SHP77 treated with DMSO at 0.1 percent for 48 hours (cell line): ENCODE results near the gene TUFM.
"Not testable (repeated sequence)": the region's sequence is repeated elsewhere in the genome, so short reads cannot be mapped to it uniquely, and the experiment has no call there.

ENCODE experiments used
- DNase-seq: peaks from one replicate; lab custom pipeline; 2025; lab: John Stamatoyannopoulos, UW

TUFM gene

GRCh38 chr16:28838558-28838918, 7.6 kb downstream of the TUFM start:
- DNase-seq, result no peak

- no peak for DNase-seq
Observed at GRCh38 chr16:28837672-28838557, 8.2 kb downstream of the TUFM start.

DNA sequence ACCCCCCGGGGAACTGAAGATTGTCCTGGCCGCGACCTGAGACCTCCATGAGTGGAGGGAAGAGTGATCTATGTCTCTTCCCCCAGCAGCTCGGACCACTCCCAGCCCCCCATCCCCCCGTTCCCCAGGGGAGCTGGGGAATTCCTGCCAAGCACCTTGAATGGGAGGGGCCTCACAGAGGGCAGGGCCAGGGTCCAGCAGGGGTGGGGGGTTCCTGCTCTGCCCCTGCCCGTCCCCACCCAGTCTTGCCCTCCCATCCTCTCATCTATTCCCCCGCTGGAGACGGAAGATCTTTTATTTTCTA, 9.4 kb downstream of the TUFM start:
- DNase-seq, result no peak

DNA sequence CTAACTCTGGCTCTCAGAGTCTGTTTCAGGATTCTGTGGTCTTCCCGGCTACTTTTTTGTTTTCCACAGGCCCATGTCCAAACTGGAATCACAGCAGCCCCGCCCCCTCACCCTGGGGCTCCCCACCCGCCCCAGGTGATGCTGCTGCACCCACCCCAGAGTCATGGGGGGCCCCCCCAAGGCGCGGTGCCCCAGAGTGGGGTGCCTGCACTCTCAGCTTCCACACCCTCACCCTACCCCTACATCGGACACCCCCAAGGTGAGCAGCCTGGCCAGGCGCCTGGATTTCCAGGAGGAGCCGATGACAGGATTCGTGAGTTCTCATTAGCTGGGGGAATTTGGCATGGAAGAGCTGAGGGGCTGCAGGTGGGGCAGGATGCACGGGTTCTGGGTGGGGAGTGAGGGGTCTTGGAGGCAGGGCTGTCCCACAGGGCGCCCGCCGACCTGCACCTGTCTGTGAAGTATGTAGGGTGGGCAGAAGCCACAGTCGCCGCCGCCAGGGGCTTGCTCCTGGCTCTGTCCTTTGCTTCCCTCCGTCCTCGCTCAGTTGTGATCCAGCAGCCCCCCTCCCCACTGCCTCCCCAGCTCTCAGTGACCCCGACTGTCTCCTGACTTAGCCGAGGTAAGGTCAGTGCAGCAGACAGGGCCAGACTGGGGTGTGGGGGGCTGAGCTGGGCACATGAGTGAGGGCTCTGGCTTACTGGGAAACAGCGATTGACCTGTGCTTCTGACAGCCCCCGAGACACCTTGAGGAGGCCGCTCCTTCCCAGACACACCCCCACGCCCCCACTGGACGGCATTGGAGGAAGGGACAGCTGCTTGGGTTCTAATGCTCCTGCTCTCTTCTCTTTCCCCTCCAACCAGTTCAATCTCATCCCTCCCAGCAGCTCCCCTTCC, 10.0 kb downstream of the TUFM start:
- no peak for DNase-seq

DNA sequence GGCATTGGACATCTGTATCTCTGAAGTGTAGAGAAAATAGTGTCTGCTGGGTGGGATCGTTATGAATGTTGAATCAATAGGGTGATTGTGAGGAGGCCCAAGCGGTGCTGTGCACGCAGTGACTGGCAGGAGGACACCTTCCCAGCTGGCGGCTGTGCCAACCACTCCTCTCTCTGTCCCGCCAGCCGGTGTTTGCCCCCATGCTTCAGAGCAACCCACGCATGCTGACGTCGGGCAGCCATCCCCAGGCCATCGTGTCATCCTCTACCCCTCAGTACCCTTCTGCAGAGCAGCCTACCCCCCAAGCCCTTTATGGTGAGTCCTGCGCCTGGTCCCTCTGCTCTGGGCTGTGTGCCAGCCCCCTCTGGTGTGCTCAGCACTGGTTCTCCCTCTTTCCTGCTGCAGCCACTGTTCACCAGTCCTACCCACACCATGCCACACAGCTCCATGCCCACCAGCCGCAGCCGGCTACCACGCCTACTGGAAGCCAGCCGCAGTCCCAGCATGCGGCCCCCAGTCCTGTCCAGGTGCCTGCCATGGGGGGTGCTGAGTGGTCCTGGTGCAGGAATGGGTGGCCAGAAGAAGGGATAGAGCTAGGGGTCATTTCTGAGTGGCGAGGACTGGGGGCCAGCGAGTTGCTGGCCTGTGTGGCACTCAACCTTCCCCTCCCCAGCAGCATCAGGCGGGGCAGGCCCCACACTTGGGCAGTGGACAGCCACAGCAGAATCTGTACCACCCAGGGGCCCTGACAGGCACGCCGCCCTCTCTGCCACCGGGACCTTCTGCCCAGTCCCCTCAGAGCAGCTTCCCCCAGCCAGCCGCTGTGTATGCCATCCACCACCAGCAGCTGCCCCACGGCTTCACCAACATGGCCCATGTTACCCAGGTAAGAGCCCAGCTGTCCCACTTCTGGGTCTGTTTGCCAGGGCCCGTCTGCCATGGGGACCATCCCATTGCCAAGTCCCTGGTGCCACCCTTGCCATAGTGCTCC, 11.0 kb downstream of the TUFM start:
- no peak for DNase-seq

- no peak for DNase-seq
Observed at GRCh38 chr16:28834349-28834748, 11.8 kb downstream of the TUFM start.

DNA sequence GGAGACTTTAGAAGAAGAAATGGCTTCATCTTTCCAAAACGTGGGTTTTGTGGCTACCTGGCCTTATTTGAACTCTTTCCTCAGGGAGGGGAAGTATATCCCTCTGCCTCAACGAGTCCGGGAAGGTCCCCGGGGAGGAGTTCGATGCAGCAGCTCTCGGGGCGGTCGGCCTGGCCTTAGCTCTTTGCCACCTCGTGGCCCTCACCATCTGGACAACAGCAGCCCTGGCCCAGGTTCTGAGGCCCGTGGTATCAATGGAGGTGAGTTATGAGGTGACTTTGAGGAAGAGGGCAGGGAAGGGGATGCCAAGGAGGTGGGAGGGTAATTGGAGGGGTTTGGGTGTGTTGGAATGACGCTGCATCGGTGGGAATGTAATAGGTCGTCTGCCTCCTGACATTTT, 15.6 kb downstream of the TUFM start:
- DNase-seq, result no peak

- DNase-seq, result no peak
Observed at GRCh38 chr16:28829747-28830146, 16.4 kb downstream of the TUFM start.

DNA sequence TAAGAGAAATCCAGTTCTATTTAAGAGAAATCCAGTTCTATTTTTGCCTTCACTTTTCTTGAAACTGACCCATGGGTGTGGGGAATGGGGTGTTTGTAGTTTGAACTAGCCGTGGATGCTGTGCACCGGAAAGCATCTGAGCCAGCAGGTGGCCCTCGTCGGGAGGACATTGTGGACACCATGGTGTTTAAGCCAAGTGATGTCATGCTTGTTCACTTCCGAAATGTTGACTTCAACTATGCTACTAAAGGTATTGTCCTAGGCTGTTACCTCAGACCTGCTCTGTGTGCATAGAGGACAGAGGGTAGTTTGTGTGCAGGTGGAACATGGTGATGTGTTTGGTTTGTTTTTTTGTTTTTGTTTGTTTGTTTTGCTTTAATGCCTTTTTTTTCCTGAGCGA, 20.0 kb downstream of the TUFM start:
- no peak for DNase-seq

DNA sequence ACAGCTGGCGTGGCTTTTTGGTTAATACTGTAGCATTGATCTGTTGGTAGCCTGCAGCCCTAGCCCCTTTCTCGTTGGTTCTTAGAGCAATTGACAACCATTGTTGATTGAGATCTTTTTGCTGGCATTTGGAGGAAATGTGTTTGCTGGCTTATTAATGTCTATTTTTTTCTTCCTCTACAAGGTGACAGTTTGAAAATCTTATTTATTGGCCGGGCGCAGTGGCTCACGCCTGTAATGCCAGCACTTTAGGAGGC, 21.5 kb downstream of the TUFM start:
- DNase-seq, result no peak

- peak; percentile 96 for DNase-seq
Observed at GRCh38 chr16:28823873-28824716, 22.1 kb downstream of the TUFM start.

DNA sequence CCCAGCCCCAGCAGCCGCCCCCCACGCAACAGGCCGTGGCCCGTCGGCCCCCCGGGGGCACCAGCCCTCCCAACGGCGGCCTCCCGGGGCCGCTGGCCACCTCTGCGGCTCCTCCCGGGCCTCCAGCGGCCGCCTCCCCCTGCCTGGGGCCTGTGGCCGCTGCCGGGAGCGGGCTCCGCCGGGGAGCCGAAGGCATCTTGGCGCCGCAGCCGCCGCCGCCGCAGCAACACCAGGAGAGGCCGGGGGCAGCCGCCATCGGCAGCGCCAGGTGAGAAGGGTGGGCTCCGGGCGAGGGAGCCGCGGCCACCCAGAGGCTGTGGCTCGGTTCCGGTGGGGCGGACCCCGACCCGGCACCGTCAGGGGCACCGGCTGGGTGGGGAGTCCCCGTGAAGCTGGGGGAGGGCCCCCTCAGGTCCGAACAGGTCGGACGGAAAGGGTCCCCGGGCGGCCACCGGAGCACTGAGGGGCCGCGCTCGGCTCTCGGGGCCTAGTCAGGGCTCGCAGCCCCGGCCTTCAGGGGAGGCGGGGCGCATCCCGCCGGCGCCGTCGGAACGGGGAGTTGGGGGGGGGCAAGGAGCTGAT, 22.8 kb downstream of the TUFM start:
- DNase-seq, result no peak

GRCh38 chr16:28822520-28823290, 23.4 kb downstream of the TUFM start, which contains the start of gene ATXN2L:
TSS of gene ATXN2L (plus strand) at chr16:28822999. CDS start at chr16:28823260, 261 bp downstream.
- DNase-seq, result peak; percentile 89

DNA sequence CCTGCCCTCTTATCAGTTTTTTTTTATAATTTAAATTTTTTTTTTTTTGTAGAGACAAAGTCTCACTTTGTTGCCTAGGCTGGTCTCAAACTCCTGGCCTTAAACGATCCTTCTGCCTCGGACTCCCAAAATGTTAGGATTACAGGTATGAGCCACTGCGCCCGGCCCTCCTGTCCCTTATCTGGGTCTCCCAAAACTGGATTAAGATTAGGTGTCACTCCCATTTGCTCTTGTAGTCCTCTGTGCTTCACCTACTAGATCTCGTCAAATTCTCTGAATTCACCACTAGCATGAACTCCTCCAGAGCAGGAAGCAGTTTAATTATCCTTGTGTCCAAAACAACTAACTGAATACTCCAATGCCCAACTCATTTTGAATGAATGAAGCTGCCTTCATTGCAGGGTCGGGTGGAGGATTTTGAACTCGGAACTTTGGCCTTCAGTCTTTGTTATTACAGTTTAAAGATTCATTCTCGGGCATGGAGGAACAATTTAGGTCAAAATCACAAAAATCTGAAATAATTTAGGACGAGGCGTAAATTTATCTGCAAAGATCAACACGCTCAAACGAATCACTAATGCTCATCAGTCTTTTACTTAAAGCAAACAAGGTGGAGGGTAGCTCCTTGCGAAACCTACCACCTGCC, 24.2 kb downstream of the TUFM start:
- no peak for DNase-seq

DNA sequence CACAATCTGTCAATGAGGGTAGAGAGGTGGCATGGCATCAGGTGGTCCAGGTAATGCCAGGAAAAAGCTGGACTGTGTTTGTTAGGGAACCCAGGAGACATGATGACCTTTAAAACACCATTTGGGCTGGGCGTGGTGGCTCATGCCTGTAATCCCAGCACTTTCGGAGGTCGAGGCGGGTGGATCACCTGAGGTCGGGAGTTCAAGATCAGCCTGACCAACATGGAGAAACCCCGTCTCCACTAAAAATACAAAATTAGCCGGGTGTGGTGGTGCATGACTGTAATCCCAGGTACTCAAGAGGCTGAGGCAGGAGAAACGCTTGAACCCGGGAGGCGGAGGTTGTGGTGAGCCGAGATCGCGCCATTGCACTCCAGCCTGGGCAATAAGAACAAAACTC, 25.6 kb downstream of the TUFM start:
- DNase-seq, result not testable (repeated sequence)

DNA sequence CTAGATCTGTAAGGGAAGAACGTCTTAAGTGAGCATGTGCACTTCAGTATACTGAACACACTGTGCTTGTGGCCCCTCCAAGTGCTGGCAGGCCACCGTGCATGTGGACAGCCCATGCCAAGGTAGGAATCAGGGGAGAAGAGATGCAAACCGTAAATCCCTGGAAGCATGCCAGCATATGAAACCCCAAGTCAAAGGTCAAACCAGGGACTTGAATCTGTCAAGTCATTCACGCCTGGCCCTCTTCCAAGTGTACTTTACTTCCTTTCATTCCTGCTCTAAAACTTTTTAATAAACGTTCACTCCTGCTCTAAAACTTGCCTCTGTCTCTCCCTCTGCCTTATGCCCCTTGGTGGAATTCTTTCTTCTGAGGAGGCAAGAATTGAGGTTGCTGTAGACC, 26.1 kb downstream of the TUFM start:
- no peak for DNase-seq

GRCh38 chr16:28807445-28808120, 38.6 kb downstream of the TUFM start:
- not testable (repeated sequence) for DNase-seq

DNA sequence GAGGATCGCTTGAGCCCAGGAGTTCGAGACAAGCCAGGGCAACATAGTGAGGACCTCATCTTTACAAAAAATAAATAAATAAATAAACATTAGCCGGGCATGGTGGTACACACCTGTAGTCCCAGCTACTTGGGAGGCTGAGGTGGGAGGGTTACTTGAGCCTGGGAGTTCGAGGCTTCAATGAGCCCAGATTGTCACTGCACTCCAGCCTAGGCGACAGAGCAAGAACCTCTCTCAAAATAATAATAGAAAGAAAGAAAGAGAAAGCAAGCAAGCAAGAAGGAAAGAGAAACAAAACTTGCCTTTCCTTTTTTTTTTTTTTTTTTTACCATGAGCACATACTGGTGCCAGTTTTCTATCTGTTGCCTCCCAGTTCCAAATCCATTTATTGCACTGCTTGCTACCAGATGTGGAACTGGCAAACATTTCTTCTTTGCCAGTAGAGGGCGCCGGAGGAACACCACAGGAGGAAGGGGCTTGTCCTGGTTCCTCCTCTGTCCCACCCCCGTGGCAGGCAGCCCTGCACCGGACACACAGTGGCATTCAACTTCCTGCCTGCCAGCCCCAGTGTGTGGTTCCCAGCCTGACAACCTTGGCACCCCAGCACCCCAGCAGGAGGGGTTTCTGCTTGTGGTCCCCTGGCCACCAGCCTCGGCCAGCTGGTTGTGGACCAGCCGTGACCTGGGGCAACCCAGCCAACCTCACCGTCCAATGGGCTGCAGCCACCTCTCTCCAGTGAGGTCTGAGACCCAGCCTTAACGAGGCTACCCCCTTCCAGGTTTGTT, 43.7 kb downstream of the TUFM start:
- DNase-seq, result peak; percentile 44
